Pancreas (tissue), 10 donors: ENCODE measurements around the gene THAP8. TPM values are rescaled to one million over a fixed set of nuclear protein-coding genes. Genes with fewer than 3 reads are reported as not detected.
A peak's percentile ranks its signal among the peaks of the same experiment; 100 is the strongest.

ENCODE experiments used
- ATAC-seq, 4 donors: fragments of 200-7000 bp; cut with Tn5 transposase; one replicate each; pipeline versions ENCODE4 v1.8.0 to v1.9.1; 2020; ENCODE audit warnings: mild to moderate bottlenecking in 4 of 4, moderate library complexity in 4 of 4
- DNase-seq, 6 donors: peaks; one replicate each; pipeline ENCODE4 v3.0.0-alpha.2; 2020
- FAIRE-seq: peaks from 2 replicates; lab custom pipeline; 2012; peaks lifted over from hg19 to GRCh38; lab: Jason Lieb, UNC
- H3K27ac ChIP-seq, 4 donors: fragments of 200-600 bp; sonication (generic); 1 replicate in 3 of 4; 2 replicates in 1 of 4; pipeline versions ENCODE4 v1.5.0 to v1.8.0; 2020
- H3K27me3 ChIP-seq, 4 donors: fragments of 200-600 bp; one replicate each; pipeline ENCODE4 v1.8.0; 2021
- H3K36me3 ChIP-seq, 3 donors: fragments of 200-600 bp; sonication (generic) in 1 of 3; one replicate each; pipeline versions ENCODE4 v1.5.0 to v1.8.0; 2020 to 2021
- H3K4me1 ChIP-seq, 3 donors: fragments of 200-600 bp; one replicate each; pipeline ENCODE4 v1.8.0; 2021
- H3K4me3 ChIP-seq, 4 donors: fragments of 200-600 bp; sonication (generic) in 2 of 4; one replicate each; pipeline versions ENCODE4 v1.5.0 to v1.8.0; 2020 to 2021
- H3K9me3 ChIP-seq, 4 donors: fragments of 200-600 bp; one replicate each; pipeline ENCODE4 v1.8.0; 2021
- WGBS, 2 donors: extraction: QIAGEN DNeasy Blood & Tissue Kit; methylation state at CpG; one replicate each; pipeline ENCODE4 v1.1.7; 2013; 5-methylcytosine and 5-hydroxymethylcytosine counted together
- intact Hi-C, 3 donors: fragments of 100-400 bp; cut with DNase I; formaldehyde crosslinking; loops; one replicate each; pipeline versions ENCODE4 v1.11.1 to v1.14.2; 2022
- polyA plus RNA-seq, 2 donors: library from polyadenylated mRNA; stranded (reverse); fragments of 200-250 nt; gene quantifications; one replicate each; pipeline ENCODE4 v1.2.3, GENCODE V29; 2013
- total RNA-seq, 6 donors: library from RNA; stranded (reverse); fragmentation: NEBNext Ultra II Directional in 4 of 6; extraction: Animal tissue kit (Norgen Biotek cat#: 25700) in 4 of 6; gene quantifications; one replicate each; pipeline versions ENCODE4 v1.2.1 to v1.2.4, GENCODE V29; 2021 to 2023
- TF ChIP-seq, protein P1 (sequence below), 4 donors: fragments of 200-600 bp; sonication (generic) in 3 of 4; IDR thresholded peaks; one replicate each; pipeline versions ENCODE4 v1.5.0 to v1.8.0; 2021; ENCODE audit warnings: antibody characterized with exemption in 4 of 4
- donor health status: healthy with polysubstance abuse.
- donor health status: DM: no; HTN: no; CAD: no; lungs with moderate emphysema.
- donor health status: DM: no; HTN: no; CAD: no.
- donor health status: control.
- donor health status: control.
- donor health status: Bipolar disorder and iron deficiency.
- donor health status: DM: yes; HTN: yes; CAD: no.
- donor health status: DM: no; HTN: no; CAD: no.
- donor health status: DM: no; HTN: no; CAD: no.
- donor health status: DM: yes; HTN: yes; CAD: no.

Gene THAP8
- total and polyA plus RNA-seq, 8 donors = 0.88 to 3.2 (median 2.3) TPM

DNA sequence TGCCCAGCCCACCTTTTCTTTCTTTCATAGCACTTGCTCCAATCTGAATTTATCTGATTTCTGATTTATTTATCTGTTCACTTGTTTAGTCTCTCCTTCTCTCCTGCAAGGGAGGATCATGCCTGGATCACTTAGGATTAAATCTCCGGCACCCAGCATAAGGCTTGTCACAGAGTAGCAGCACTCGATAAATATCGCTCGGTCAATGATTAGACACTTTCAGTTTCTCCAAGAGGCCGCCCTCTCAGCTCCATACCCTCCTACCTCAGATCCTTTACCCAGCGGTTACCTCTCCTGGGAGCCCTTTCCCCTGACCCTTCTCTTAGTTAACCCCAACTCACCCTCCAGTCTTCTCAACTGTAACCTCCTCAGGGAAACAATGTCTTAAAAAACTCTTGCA lies 22.8 kb downstream of the THAP8 start:
- Histone ChIP-seq H3K27me3 (no peaks in the 10 kb centered on the region), H3K9me3 (no peaks in the 10 kb centered on the region), H3K4me3 (no peak overlapping the region), H3K27ac (no peak overlapping the region), H3K36me3 (no peaks in the 10 kb centered on the region), H3K4me1 (no peaks in the 10 kb centered on the region)
- DNase-seq (no peak), FAIRE-seq (no peak), ATAC-seq (peak in 2 of 4 donors; percentile 16 to 28)
- WGBS, 2 donors = 74 to 84% methylated on average over 6 of the region's 6 CpGs
- TF ChIP-seq, protein P1, sequence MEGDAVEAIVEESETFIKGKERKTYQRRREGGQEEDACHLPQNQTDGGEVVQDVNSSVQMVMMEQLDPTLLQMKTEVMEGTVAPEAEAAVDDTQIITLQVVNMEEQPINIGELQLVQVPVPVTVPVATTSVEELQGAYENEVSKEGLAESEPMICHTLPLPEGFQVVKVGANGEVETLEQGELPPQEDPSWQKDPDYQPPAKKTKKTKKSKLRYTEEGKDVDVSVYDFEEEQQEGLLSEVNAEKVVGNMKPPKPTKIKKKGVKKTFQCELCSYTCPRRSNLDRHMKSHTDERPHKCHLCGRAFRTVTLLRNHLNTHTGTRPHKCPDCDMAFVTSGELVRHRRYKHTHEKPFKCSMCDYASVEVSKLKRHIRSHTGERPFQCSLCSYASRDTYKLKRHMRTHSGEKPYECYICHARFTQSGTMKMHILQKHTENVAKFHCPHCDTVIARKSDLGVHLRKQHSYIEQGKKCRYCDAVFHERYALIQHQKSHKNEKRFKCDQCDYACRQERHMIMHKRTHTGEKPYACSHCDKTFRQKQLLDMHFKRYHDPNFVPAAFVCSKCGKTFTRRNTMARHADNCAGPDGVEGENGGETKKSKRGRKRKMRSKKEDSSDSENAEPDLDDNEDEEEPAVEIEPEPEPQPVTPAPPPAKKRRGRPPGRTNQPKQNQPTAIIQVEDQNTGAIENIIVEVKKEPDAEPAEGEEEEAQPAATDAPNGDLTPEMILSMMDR (IDR thresholded peaks at IDR 0.05) = no peak
- intact Hi-C loops = no loop called here

DNA sequence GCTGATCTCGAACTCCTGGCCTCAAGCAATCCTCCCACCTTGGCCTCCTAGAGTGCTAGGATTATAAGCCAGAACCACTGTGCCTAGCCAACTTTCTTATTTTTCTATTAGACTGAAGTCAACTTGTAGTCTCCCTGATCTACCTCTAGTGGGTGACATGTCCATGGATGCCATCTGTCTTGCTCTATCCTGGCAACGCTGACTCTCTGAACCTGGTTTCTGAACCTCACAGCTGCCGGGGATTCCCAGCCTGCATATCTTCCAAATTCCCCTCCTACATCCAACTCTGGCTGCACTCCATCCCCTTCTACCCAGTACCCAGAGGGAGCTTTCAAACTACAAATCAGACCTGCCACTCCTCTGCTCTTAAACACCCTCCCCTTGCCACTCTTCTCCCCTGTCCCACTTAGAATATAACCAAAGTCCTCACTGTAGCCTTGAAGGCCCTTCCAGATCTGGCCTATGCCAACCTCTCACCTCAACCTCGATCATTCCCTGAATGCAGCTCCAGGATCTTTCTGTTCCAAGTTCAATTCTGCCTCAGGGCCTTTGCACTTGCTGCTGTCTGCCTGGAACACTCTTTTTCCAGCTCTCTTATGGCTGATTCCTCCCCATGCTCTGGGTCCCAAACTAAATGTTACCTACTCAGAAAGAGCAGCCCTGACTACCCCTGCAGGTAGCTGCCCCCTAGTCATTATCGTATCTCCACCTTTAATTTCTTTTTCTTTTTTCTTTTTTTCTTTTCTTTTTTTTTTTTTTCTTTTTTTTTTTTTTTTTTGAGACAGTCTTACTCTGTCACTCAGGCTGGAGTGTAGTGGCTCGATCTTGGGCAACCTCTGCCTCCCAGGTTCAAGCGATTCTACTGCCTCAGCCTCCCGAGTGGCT lies 23.6 kb downstream of the THAP8 start:
- intact Hi-C loops = no loop called here
- ATAC-seq = peak in 3 of 4 donors; percentile 35 to 66 (median 57)
- FAIRE-seq = no peak
- TF ChIP-seq, protein P1 (IDR thresholded peaks at IDR 0.05) = no peak
- no peaks in the 10 kb centered on the region for H3K4me1 ChIP-seq
- no peaks in the 10 kb centered on the region for H3K27me3 ChIP-seq
- no peaks in the 10 kb centered on the region for H3K36me3 ChIP-seq
- 78 to 86% methylated on average over 8 of the region's 8 CpGs for WGBS, 2 donors
- no peak overlapping the region for H3K27ac ChIP-seq
- DNase-seq = no peak
- H3K9me3 ChIP-seq = no peaks in the 10 kb centered on the region
- no peak overlapping the region for H3K4me3 ChIP-seq

- TF ChIP-seq, protein P1 (IDR thresholded peaks at IDR 0.05) = no peak
- FAIRE-seq = no peak
Measured at GRCh38 chr19:36028313-36029041, 25.6 kb downstream of the THAP8 start.

DNA sequence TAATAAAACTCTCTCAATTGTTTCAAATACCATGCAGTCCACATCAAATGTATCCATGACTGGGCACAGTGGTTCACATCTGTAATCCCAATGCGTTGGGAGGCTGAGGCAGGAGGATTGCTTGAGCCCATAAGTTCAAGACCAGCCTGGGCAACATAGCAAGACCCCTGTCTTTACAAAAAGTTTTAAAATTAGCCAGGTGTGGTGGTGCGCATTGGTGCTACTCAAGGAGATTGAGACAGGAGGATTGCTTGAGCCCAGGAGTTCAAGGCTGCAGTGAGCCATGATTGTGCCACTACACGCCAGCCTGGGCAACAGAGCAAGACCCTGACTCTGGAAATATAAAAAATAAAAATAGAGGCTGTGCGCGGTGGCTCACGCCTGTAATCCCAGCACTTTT lies 26.4 kb downstream of the THAP8 start:
- no peak overlapping the region for H3K4me3 ChIP-seq
- WGBS, 2 donors = 91 to 92% methylated on average over 6 of the region's 6 CpGs
- H3K27me3 ChIP-seq = no peaks in the 10 kb centered on the region
- FAIRE-seq = no peak
- no peak for ATAC-seq
- TF ChIP-seq, protein P1 (IDR thresholded peaks at IDR 0.05) = no peak
- no peaks in the 10 kb centered on the region for H3K36me3 ChIP-seq
- H3K27ac ChIP-seq = no peak overlapping the region
- intact Hi-C loops = no loop called here
- no peaks in the 10 kb centered on the region for H3K4me1 ChIP-seq
- no peaks in the 10 kb centered on the region for H3K9me3 ChIP-seq
- DNase-seq = no peak

More at GRCh38 chr19:36028313-36029041, 25.6 kb downstream of the THAP8 start:
- no peaks in the 10 kb centered on the region for H3K9me3 ChIP-seq
- intact Hi-C loops = no loop called here
- no peak overlapping the region for H3K4me3 ChIP-seq
- WGBS, 2 donors = 74 to 86% methylated on average over 10 of the region's 10 CpGs
- H3K27ac ChIP-seq = no peak overlapping the region
- ATAC-seq (no peak), DNase-seq (no peak)
- H3K36me3 ChIP-seq = no peaks in the 10 kb centered on the region
- H3K27me3 ChIP-seq = no peaks in the 10 kb centered on the region
- no peaks in the 10 kb centered on the region for H3K4me1 ChIP-seq
